SKM-1 treated with dmso at 0.1 percent for 144 hours (cell line): ENCODE data around the gene PSPN.
"Not testable (repeated sequence)": the region's sequence is repeated elsewhere in the genome, so short reads cannot be mapped to it uniquely, and the experiment has no call there.

Experiments used
- DNase-seq: peaks from one replicate; lab custom pipeline; 2025; ENCODE audit not compliant: unreplicated experiment; lab: John Stamatoyannopoulos, UW

Gene PSPN

DNA sequence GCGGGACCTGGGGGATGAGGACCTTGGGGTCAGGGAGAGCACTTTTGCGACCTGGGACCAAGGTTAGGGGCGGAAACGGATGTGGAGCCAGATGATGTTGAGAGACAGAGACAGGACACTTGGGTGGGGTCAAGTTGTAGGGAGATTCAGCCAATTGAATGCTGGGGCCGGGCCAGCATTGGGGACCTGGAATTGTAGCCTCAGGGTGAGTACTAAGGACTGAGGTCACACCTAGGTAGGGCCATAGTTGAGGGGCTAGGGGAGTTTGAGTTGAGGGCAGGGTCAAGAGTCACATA is 2.0 kb downstream of the PSPN start:
- no peak for DNase-seq

DNA sequence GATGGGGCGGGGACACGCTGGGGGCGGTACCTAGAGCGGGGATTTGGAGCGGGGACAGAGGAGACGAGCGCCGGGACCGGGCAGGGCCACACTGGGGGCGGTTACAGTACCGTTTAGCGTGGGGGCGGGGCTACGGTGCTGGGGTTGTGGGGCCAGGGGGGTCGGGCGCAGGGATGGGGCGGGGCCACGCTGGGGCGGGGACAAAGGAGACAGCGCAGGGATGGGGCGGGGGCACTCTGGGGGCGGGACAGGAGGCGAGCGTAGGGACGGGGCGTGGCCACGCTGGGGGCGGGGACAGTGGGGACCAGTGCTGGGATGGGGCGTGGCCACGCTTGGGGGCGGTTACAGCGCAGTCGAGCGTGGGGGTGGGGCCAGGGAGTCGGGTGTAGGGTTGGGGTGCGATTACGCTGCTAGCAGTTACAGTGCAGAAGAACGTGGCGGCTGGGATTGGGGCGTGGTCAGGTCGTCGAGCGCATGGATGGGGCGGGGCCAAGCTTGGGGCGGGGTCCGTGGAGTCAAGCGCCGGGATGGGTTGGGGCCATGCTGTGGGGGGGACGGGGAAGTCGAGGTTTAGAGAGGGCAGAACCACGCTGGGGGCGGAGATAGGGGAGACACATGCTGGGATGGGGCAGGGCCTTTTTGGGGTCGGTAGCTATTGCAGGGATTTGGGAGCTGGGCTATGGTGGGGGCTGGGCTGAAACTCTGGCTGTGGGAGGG is 2.5 kb downstream of the PSPN start:
- peak; percentile 91 for DNase-seq

DNA sequence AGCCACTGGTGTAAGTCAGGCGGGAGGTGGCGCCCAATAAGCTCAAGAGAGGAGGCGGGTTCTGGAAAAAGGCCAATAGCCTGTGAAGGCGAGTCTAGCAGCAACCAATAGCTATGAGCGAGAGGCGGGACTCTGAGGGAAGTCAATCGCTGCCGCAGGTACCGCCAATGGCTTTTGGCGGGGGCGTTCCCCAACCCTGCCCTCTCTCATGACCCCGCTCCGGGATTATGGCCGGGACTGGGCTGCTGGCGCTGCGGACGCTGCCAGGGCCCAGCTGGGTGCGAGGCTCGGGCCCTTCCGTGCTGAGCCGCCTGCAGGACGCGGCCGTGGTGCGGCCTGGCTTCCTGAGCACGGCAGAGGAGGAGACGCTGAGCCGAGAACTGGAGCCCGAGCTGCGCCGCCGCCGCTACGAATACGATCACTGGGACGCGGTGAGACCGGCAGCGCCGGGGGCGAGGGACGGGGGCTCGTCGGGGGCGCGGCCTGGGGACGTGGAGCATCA is 3.1 kb downstream of the PSPN start, which contains the start of gene ALKBH7:
Gene ALKBH7 (plus strand): TSS at position 201 of the 502 bp plus-strand sequence. CDS start 27 bp downstream, at position 228.
- DNase-seq: peak; percentile 100

DNA sequence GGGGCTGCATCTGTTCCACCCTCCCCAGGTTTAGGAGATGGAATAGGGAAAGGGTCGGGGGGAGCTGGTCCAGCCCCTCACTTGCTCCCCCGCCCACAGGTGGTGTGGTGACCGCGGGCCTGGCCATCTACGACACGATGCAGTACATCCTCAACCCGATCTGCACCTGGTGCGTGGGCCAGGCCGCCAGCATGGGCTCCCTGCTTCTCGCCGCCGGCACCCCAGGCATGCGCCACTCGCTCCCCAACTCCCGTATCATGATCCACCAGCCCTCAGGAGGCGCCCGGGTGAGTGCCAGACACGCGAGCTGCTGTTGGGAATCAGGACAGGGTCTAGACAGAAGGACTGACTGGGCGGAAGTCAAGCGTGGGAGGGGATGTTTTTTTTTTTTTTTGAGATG is 11.4 kb downstream of the PSPN start:
- DNase-seq: no peak

DNA sequence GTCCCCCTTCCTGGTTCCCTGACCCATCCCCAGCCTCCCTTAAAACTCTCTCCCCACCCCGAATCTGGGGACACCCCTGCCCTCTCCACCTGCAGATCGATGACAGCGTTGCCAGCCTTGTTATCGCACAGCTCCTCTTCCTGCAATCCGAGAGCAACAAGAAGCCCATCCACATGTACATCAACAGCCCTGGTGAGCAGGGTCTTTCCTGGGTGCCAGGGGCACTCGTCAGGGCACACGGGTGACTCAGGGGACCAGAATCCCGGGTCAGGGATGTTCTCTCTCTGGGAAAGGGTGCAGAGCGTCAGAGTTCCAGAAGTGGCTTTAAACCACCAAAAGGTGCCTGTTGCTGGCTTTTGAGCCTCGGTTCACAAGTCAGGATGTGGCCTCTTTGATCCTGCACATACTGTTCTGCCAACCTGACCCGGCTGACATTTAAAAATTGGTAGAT is 13.4 kb downstream of the PSPN start:
- DNase-seq: no peak

DNA sequence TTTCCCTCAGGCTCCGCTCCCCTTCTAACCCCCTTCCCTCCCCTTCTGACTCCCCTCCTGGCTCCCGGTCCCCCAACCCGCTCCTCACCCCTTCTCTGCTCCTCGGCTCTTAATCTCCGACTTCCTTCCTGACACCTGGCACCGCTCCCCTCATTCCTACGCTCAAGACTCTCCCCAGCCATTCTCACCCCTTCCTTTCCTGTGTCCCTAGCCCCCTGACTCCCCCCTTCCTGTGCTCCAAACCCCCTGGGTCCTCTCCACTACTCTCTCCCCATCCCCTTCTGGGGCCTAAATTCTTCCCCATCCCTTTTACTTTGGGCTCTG is 13.7 kb downstream of the PSPN start:
- no peak for DNase-seq

DNA sequence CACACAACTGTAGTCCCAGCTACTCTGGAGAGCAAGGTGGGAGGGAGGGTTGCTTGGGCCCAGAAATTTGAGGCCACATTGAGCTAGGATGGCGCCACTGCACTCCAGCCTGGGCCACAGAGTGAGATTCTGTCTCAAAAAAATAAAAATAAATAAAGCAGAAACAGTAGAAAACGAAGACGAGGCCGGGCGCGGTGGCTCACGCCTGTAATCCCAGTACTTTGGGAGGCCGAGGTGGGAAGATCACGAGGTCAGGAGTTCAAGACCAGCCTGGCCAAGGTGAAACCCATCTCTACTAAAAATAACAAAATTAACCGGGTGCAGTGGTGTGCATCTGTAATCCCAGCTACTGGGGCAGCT is 14.9 kb downstream of the PSPN start:
- not testable (repeated sequence) for DNase-seq

DNA sequence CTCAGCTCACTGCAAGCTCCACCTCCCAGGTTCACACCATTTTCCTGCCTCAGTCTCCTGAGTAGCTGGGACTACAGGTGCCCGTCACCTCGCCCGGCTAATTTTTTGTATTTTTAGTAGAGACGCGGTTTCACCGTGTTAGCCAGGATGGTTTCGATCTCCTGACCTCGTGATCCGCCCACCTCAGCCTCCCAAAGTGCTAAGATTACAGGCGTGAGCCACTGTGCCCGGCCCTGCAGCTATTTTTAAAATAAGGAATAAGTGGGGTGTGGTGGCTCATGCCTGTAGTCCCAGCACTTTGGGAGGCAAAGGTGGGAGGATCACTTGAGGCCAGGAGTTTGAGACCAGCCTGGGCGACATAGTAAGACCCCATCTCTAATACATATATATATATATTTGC is 15.3 kb downstream of the PSPN start:
- not testable (repeated sequence) for DNase-seq

DNA sequence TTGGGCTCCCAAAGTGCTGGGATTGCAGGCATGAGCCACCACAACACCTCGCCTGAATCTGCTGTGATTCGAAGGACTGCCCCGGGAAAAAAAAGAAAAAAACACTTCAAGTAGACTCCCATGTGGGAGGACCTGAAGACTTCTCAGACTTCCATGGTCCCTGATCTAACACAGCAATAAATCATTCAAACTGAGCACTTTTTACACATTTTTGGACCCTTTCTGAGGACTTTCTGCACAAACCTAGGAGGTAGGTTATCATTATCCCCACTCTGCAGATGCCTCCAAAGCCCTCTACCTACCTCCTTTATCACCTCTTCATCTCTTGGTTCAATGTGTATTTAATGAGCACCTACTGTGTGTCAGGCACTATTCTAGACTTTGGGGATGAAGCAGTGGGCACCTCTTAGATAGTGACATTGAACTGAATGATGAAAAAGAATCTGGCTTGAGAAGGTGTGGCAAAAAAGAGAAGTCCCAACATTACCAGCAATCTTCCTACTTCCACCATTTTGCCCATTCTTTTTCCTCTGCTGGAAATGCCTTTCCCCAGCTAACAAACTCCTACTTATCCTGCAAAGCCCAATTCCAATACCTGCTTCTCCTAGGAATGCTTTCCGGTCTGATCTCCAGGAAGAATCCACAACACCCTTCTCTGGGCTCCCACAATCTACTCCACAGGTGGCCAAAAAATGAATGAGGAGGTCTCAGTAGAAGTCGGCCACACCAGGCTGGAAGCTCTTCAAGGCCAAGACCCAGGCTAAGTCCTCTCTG is 16.0 kb downstream of the PSPN start:
- DNase-seq: no peak

DNA sequence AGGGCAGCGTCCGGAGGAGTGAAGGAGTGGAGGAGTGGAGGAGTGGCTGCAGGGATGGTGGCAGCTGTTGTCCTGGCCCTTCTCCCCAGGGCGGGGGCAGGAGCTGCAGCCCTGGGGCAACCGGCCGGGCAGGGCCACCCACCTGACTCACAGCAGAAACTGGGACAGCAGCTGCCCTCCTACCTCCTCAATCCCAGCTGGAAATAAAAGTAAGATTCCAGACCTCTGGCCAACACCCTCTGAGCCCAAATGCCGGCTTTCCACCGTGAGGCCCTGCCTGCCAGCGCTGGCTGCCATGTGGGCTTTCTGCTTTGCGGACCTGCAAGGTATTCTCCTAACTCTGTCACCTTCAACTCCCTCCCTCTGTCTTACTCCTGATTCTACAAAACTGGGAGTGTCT is 17.7 kb downstream of the PSPN start:
- DNase-seq: no peak

DNA sequence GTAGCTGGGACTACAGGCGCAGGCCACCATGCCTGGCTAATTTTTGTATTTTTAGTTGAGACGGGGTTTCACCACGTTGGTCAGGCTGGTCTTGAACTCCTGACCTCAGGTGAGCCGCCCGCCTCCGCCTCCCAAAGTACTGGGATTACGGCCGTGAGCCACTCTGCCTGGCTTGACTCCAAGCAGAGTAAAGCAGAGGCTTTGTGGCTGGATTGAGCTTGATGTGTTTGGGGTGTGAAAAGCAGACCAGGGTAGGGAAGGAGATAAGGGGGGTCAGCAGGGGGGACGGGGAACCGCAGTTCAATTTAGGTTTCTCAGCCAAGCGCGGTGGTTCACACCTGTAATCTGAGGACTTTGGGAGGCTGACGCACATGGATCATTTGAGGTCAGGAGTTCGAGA is 18.6 kb downstream of the PSPN start:
- no peak for DNase-seq

DNA sequence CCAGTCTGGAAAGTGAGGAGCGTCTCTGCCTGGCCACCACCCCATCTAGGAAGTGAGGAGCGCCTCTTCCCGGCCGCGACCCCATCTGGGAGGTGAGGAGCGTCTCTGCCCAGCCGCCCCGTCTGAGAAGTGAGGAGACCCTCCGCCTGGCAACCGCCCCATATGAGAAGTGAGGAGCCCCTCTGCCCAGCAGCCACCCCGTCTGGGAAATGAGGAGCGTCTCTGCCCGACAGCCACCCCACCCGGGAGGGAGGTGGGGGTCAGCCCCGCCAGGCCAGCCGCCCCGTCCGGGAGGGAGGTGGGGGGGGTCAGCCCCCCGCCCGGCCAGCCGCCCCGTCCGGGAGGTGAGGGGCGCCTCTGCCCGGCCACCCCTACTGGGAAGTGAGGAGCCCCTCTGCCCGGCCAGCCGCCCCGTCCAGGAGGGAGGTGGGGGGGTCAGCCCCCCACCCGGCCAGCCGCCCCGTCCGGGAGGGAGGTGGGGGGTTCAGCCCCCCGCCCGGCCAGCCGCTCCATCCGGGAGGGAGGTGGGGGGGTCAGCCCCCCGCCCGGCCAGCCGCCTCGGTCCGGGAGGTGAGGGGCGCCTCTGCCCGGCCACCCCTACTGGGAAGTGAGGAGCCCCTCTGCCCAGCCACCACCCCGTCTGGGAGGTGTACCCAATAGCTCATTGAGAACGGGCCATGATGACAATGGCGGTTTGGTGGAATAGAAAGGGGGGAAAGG is 20.3 kb downstream of the PSPN start:
- not testable (repeated sequence) for DNase-seq

DNA sequence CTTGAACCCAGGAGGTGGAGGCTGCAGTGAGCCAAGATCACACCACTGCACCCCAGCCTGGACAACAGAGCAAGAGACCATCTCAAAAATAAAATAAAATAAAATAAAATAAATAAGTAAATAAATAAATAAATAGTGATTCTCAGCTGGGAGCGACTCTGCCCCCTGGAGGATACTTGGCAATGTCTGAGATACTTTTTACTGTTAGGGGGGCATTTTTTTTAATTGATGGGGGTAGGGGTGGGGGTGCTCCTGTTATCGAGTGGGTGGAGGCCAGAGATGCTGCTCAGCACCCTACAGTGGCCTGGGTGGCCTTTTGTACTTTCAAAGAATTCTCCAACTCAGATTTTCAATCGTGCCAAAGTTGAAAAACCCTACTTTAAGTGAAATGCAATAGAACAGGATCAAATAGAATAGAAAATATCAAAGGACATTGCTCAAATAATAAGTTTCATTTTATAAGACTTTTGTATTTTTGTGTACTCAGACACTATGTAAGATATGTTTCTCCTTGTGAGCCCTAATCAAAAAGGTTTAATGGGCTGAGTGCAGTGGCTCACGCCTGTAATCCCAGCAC is 21.5 kb downstream of the PSPN start:
- no peak for DNase-seq

DNA sequence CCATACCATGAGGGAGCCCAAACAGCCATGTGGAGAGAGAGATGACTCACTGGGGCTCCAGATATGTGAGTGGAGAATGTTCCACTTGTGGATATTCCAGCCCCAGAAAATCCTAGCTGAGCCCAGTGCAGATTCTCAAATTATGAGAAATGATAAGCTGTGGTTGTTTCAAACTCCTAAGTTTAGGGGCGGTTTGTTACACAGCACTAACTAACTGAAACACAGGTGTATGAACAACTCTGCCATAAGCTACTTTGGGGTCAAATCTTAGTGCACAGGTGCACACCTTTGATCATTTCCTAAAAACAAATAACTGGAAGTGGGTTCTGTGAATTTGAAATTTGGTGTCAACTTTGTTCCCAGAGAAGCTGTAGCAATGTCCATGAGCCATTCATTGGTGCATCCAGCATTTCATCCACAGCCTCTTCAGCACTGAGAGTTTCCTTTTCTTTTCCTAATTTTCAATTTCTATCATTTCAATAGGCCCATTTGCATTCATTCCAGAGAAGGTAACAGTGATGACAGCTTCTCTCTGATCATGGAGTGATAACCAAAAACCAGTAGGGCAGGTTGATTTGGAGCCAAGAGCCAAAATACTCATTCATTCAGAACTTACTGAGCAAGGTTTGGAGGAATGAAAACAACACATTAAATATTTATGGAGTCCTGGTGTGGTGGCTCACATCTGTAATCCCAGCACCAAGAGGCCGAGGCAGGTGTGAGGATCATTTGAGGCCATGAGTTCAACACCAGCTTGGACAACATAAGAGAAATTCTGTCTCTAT is 23.2 kb downstream of the PSPN start:
- no peak for DNase-seq

DNA sequence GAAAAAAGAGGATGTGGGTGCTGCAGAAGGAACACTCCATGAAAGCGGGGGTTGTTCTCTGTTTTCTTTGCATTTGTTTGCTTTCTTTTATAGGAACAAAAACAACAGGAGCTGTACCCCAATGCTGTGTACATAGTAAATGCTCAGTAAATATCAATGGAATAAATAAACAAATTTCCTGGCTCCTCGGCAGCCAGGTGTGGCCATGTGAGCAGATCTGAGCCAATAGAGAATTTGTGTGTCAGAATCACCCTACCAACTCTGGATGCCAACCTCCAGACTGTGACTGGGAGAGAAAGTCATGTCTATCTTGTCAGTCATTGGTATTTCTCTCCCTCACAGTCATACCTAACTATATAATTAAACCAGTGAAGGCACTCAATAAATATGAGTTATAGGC is 25.0 kb downstream of the PSPN start:
- DNase-seq: no peak

DNA sequence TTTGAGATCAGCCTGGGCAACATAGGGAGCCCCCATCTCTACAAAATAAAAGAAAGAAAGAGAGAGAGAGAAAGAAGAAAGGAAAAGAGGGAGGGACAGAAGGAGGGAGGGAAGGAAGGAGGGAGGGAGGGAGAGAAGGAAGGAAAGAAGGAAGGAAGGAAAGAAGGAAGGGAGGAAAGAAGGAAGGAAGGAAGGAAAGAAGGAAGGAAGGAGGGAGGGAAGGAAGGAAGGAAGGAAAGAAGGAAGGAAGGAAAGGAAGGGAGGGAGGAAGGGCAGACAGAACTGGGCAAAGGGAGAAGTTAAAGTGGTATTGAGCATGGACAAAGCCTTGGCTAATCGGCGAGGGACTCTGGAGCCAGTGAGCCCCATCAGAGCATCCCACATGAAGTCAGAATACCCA is 26.5 kb downstream of the PSPN start:
- DNase-seq: not testable (repeated sequence)

DNA sequence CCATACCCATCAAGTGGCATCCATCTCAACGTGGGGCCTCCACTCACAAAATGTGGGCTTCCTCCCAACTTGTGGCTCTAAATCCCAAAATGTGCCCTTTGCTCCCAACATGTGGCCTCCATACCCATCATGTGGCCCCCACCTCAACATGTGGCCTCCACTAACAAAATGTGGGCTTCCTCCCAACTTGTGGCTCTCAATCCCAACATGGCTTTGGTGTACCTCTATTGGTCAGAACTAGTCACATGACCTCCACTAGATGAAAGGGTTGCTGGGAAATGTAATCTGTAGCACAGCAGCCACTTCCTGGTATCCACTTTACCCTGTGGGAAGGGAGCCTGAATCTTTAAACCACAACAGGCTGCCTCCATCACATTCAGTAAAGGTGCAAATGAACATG is 32.3 kb downstream of the PSPN start:
- DNase-seq: no peak

DNA sequence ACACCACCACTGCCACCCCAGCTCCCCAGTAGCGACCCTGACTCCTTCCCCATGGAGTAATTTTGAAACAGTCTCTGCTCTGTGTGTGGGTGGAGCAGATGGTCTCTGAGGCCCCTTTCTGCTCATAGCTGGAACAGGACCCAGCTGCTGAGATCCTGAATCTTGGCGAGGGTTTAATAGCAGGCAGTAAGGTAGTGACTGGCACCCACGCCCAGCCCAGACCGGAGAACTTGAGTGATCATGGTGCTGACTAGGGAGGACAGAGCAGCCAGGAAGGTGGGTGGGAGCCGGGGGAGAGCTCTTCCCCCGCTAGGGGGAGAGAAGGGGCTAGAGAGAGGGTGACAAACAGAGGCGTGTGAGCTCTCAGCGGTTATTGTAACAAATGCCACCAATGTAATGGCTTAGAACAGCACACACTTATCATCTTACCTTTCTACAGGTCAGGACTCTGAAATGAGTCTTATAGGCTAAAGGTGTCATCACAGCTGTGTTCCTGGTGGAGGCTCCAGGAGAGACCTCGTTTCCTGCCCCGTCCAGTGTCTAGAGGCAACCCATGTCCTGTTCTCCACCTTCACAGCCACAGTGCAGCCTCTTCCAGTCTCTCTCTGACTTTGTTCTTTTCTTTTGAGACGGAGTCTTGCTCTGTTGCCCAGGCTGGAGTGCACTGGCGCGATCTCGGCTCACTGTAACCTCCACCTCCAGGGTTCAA is 35.1 kb downstream of the PSPN start:
- DNase-seq: no peak

DNA sequence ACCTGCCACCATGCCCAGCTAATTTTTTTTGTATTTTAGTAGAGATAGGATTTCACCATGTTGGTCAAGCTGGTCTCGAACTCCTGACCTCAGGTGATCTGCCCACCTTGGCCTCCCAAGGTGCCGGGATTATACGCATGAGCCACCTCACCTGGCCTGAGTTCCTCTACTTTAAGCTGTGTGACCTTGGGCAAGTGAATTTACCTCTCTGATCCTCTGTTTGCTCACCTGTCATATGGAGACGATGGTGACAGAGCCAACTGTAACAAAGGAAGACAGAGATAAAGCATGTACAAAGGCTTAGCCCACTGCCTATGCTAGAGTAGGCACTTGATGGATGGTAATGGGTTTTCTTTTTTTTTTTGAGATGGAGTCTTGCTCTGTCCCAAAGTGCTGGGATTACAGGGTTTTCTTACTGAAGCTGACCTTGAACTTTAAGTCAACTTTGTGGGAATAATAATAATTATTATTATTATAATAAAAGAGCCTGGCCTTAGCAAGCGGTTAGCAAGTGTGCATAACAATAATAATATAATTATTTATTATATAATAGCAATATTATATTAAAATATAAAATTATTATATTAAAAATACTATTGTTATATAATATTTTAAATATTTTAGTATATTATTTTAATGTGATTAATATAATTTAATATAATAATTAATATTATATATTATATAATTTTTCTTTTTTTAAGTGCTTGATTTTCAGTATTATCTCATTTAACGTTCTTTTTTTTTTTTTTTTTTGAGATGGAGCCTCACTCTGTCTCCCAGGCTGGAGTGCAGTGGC is 41.0 kb downstream of the PSPN start:
- DNase-seq: no peak
